A549 (cell line): ENCODE results near the gene DUSP23.

Experiments used
- CHD4 ChIP-seq: fragments of 200-600 bp; sonication (generic); IDR thresholded peaks from 2 replicates; pipeline ENCODE4 v1.6.1; 2016; ENCODE audit warnings: antibody characterized with exemption, mild to moderate bottlenecking, borderline replicate concordance
- CTCF ChIP-seq: fragments of >200 bp; sonication (Bioruptor Twin); formaldehyde crosslinking; IDR thresholded peaks from 3 replicates; pipeline ENCODE4 v1.5.1; 2016
- EP300 ChIP-seq, 2 experiments: fragments of >200 bp; sonication (Bioruptor Twin); formaldehyde crosslinking; IDR thresholded peaks; 2 replicates in 1 of 2; 3 replicates in 1 of 2; pipeline ENCODE4 v1.6.1; 2016 to 2017
- GATA3 ChIP-seq: IDR thresholded peaks from 2 replicates; pipeline ENCODE4 v1.6.1; 2012; ENCODE audit warnings: borderline replicate concordance
- HDAC2 ChIP-seq: fragments of 200-600 bp; sonication (generic); IDR thresholded peaks from 2 replicates; pipeline ENCODE4 v1.6.1; 2016
- KDM5A ChIP-seq: fragments of 200-600 bp; sonication (generic); IDR thresholded peaks from 2 replicates; pipeline ENCODE4 v1.6.1; 2016; ENCODE audit warnings: antibody characterized with exemption, mild to moderate bottlenecking
- MAX ChIP-seq: IDR thresholded peaks from 2 replicates; pipeline ENCODE4 v1.6.1; 2012
- PHF8 ChIP-seq: fragments of 200-600 bp; sonication (generic); IDR thresholded peaks from 2 replicates; pipeline ENCODE4 v1.6.1; 2016; ENCODE audit warnings: low read depth, mild to moderate bottlenecking, antibody characterized with exemption, moderate library complexity, borderline replicate concordance
- POLR2A ChIP-seq: IDR thresholded peaks from 2 replicates; pipeline ENCODE4 v1.6.1; 2012; ENCODE audit warnings: mild to moderate bottlenecking, low read length
- REST ChIP-seq: fragments of 200-600 bp; sonication (generic); IDR thresholded peaks from 2 replicates; pipeline ENCODE4 v1.6.1; 2016; ENCODE audit warnings: antibody characterized with exemption, mild to moderate bottlenecking, moderate library complexity
- SMC3 ChIP-seq: fragments of >200 bp; sonication (Bioruptor Twin); formaldehyde crosslinking; IDR thresholded peaks from 3 replicates; pipeline ENCODE4 v1.6.1; 2018; ENCODE audit warnings: inconsistent platforms
- USF2 ChIP-seq: fragments of 450-650 bp; IDR thresholded peaks from 2 replicates; pipeline ENCODE4 v1.6.1; 2014; ENCODE audit warnings: antibody characterized with exemption

- TF ChIP-seq KDM5A: no peak
- TF ChIP-seq SMC3: no peak
- no peak for TF ChIP-seq CTCF
- TF ChIP-seq USF2: no peak
- TF ChIP-seq HDAC2: no peak
- TF ChIP-seq MAX: no peak
- TF ChIP-seq EP300 (IDR thresholded peaks at IDR 0.05): no peak
- no peak for TF ChIP-seq CHD4
- TF ChIP-seq POLR2A: no peak
- no peak for TF ChIP-seq REST
- TF ChIP-seq PHF8: no peak
- no peak for TF ChIP-seq GATA3
Observed at GRCh38 chr1:159815926-159816325, 35.2 kb downstream of the DUSP23 start.
